GM21576 (cell line): ENCODE data around the gene PNP.
A peak's percentile ranks its signal among the peaks of the same experiment; 100 is the strongest.
"Not testable (repeated sequence)": the region's sequence is repeated elsewhere in the genome, so short reads cannot be mapped to it uniquely, and the experiment has no call there.

Experiments
- ATAC-seq: cut with Tn5 transposase; IDR thresholded peaks from one replicate; pipeline ENCODE4 v1.9.1; 2021; ENCODE audit warnings: mild to moderate bottlenecking, moderate library complexity; ENCODE audit not compliant: unreplicated experiment

Gene PNP

GRCh38 chr14:20469242-20469889 lies at the start of gene PNP:
Gene PNP (plus strand): TSS chr14:20469406. CDS start chr14:20469525, 119 bp downstream.
- peak; percentile 93 for ATAC-seq

GRCh38 chr14:20419419-20419818 lies 49.8 kb upstream of the PNP start:
- no peak for ATAC-seq

- ATAC-seq: no peak
Observed at GRCh38 chr14:20421267-20421666, 47.9 kb upstream of the PNP start.

GRCh38 chr14:20422886-20423285 lies 46.3 kb upstream of the PNP start:
- no peak for ATAC-seq

GRCh38 chr14:20424851-20425250 lies 44.4 kb upstream of the PNP start:
- no peak for ATAC-seq

GRCh38 chr14:20427231-20428009 lies 41.8 kb upstream of the PNP start:
- peak; percentile 69 for ATAC-seq

GRCh38 chr14:20428010-20428365 lies 41.2 kb upstream of the PNP start:
- ATAC-seq: peak; percentile 24

GRCh38 chr14:20428802-20429201 lies 40.4 kb upstream of the PNP start:
- ATAC-seq: no peak

GRCh38 chr14:20429801-20430669 lies 39.2 kb upstream of the PNP start:
- ATAC-seq: no peak

- ATAC-seq: no peak
Observed at GRCh38 chr14:20434701-20435581, 34.3 kb upstream of the PNP start.

GRCh38 chr14:20435582-20436362 lies 33.4 kb upstream of the PNP start, which contains the start of gene KLHL33:
Gene KLHL33 (minus strand): TSS chr14:20436166. CDS start chr14:20435811, 355 bp downstream.
- ATAC-seq: no peak

- ATAC-seq: no peak
Observed at GRCh38 chr14:20436363-20436755, 32.8 kb upstream of the PNP start.

- no peak for ATAC-seq
Observed at GRCh38 chr14:20438664-20439063, 30.5 kb upstream of the PNP start.

- no peak for ATAC-seq
Observed at GRCh38 chr14:20440465-20440864, 28.7 kb upstream of the PNP start.

GRCh38 chr14:20440882-20441281 lies 28.3 kb upstream of the PNP start:
- ATAC-seq: peak; percentile 77

- no peak for ATAC-seq
Observed at GRCh38 chr14:20441461-20441860, 27.7 kb upstream of the PNP start.

- not testable (repeated sequence) for ATAC-seq
Observed at GRCh38 chr14:20443650-20444049, 25.6 kb upstream of the PNP start.

- ATAC-seq: no peak
Observed at GRCh38 chr14:20446889-20447288, 22.3 kb upstream of the PNP start.

- ATAC-seq: not testable (repeated sequence)
Observed at GRCh38 chr14:20452831-20453230, 16.4 kb upstream of the PNP start.
